Kidney capillary endothelial cell (primary cell): Measurements from ENCODE around the gene TUFT1.
"Not testable (repeated sequence)": the region's sequence is repeated elsewhere in the genome, so short reads cannot be mapped to it uniquely, and the experiment has no call there.

ENCODE experiments used
- DNase-seq: peaks from one replicate; pipeline ENCODE4 v3.0.0-alpha.2; 2018; ENCODE audit warnings: low spot score

Gene TUFT1

DNA sequence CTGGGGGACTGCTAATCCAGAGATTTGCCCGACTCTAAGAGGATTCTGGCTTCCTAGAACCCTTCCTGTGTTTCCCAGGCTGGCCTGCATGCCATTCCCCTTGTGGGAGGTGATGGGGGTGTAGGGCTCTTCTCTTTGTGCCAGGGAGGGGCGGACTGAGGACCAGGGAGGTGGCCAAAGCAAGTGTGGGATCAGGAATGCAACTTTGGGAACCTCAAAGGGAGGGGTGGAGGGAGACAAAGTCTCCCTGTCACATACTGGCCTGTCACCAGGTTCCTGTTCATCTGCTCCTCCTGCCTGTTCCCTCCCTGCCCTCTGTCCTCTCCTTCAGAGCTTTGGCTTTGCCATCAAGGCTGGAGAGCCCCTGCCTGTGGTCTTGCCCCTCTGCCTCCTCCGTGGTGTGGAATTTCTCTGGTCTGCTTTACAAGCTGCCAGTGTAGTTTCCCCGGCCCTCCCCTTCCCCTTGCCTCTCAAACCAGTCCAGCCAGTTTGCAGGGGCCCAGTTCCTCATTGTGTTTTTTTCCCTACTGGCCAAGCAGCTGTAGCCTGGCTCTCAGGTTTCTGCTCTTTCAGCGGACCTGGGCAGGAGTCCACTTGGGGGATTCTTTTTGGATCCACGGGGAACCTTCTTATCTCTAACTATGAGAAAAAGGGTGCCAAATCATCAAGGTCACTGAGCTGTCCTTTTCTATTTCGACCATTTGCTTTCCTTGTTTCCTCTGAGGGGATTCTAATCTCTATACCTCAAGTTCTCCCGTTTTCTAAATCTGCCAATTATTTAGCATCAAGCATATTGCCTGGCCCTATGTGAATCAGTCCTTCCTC is 27.1 kb upstream of the TUFT1 start:
- DNase-seq, result no peak

DNA sequence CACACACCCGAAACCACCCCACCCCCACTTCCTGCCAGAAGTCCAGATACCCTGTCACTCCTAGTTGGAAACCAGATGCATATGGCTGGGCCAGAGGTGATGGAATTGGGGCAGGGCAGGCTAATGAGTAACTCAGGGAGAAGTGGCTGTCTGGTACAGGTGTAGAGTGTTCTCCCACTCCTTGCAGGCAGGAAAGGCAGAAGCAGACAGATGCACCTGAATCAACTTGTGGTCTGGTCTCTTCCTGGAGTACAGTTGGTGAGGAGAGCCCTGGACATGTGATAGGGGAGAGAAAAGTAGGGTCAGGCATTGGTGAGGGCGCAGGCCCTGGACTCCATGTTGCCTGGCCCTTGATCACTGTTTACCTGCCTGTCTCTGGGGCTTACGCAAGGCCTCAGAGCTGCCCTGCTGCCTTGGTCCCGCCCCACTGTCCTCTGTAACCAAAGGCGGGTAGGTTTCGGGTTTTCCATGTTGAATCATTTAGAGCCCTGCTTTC is 26.4 kb upstream of the TUFT1 start:
- peak; percentile 46 for DNase-seq

- no peak for DNase-seq
These were observed 25.7 kb upstream of the TUFT1 start for GRCh38 chr1:151514366-151514765.

DNA sequence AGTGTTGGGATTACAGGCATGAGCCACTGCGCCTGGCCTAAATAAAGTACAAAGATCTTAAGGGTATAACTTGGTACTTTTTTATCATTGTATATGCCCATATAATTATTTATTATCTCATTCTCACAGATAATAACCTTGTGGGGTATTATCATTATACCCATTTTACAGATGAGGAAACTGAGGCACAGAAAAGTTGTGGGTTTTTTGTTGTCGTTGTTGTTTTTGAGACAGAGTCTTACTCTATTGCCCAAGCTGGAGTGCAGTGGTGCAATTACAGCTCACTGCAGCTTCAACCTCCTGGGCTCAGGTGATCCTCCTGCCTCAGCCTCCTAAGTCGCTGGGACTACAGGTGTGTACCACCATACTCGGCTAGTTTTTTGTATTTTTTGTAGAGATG is 24.8 kb upstream of the TUFT1 start:
- no peak for DNase-seq

DNA sequence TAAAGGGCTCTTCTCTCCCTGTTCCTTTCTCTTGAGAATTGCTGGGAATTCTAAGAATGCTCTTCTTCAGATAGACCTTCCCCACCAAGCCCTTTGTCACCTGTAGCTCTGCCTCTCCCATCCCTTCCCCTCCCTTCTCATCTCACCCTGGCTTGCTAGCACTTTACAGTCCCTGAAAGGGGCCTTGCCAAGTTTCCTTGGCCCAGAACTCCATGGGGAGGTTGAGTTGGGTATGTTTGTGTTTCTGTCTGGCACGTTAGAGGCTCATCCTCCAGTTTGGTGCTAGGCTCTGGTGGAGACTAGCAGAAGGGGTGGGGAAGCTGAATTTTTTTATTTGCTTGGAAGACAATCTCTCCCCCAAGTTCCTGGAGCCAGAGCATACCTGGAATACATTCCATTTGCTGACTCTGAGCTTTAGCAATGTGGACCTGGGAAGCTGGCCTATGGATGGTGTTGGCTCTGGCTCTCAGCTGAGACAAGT is 24.0 kb upstream of the TUFT1 start:
- DNase-seq, result no peak

DNA sequence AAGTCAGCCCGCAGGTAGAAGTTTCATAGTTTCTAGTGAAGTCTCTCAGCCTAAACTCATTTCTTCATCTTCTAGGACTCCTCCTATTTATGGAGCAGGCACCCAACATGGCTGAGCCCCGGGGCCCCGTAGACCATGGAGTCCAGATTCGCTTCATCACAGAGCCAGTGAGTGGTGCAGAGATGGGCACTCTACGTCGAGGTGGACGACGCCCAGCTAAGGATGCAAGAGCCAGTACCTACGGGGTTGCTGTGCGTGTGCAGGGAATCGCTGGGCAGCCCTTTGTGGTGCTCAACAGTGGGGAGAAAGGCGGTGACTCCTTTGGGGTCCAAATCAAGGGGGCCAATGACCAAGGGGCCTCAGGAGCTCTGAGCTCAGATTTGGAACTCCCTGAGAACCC is 21.7 kb upstream of the TUFT1 start:
- DNase-seq, result no peak

DNA sequence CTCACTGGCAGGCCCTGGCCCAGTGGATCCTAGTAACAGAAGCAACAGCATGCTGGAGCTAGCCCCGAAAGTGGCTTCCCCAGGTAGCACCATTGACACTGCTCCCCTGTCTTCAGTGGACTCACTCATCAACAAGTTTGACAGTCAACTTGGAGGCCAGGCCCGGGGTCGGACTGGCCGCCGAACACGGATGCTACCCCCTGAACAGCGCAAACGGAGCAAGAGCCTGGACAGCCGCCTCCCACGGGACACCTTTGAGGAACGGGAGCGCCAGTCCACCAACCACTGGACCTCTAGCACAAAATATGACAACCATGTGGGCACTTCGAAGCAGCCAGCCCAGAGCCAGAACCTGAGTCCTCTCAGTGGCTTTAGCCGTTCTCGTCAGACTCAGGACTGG is 21.2 kb upstream of the TUFT1 start:
- DNase-seq, result no peak

DNA sequence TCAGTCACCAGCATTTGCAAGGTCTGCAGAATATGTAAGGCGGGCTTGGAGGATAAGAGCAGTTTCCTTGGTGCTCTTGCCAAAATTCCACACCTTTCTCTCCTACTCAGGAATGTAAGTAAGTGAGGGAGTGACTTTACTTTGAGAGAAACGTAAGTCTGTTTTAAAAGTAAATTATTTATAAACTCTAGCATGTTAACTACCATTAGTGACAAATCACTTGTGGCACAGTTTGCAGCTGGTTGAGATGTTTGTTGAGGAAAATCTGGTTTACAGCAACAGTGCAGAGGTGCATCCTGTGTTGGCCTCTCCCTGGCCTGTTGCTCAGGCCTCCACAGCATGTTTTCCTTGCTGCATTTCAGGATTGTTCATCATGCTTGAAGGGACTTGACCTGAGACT is 20.4 kb upstream of the TUFT1 start:
- no peak for DNase-seq

DNA sequence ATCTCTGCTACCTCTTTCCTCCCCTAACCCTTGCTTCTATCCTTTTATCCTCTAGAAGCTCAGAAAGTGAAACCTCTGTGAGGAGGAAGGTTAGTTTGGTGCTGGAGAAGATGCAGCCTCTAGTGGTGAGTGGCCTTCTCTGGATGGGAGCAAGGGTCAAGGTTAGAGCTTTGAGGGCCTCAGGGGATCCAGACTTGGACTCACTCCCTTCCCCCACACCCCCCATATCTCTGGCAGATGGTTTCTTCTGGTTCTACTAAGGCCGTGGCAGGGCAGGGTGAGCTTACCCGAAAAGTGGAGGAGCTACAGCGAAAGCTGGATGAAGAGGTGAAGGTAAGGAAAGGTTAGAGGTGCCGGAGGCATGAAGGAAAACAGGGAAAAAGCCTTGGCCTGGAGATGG is 19.8 kb upstream of the TUFT1 start:
- DNase-seq, result no peak

GRCh38 chr1:151522427-151522826 is 17.7 kb upstream of the TUFT1 start:
- DNase-seq, result not testable (repeated sequence)

- DNase-seq, result no peak
These were observed 16.8 kb upstream of the TUFT1 start for GRCh38 chr1:151523326-151523725.

DNA sequence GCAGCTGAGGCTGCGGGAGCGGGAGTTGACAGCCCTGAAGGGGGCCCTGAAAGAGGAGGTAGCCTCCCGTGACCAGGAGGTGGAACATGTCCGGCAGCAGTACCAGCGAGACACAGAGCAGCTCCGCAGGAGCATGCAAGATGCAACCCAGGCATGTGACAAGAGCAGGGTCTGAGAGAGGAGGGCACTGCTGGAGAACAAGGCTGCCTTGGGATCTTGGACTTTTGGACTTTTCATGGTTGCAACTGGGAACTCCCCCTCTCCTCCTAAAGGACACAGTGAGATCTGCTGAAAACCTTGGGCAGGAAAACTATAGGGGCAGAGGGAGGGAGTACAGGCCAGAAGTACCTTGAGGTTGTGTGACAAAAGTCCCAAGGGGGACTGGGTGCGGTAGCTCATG is 15.4 kb upstream of the TUFT1 start:
- DNase-seq, result no peak

DNA sequence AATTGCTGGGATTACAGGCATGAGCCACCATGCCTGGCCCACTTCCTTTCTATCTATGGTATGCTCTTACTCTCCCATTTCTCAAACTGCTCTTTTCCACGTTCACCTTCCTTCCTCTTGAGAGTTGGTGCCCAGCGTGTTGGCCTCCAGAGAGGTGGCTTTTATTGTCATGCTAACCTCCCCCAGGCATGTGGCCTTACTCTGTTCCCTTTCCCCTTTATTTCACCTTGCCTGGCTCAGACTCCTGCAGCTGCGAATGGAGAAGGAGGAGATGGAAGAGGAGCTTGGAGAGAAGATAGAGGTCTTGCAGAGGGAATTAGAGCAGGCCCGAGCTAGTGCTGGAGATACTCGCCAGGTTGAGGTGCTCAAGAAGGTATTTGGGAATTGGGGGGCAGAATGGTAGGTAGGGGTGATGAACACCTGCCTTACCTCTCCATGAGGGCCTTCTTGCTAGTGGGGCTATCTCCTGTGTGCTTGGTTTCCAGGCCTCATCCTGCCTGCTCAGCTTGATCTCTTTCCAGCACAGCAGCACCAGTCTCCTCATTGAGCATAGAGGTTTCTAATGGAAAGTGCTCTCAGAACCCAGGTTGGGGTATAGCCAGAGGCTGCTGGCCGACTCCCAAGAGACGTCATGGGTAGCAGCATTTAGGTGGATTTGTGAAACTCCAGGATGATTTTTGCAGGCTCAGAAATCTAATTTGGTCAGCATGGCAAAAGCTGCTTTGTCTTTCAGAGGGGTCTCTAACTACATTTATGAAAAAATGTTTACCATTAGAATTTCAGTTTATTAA is 13.2 kb upstream of the TUFT1 start:
- no peak for DNase-seq

DNA sequence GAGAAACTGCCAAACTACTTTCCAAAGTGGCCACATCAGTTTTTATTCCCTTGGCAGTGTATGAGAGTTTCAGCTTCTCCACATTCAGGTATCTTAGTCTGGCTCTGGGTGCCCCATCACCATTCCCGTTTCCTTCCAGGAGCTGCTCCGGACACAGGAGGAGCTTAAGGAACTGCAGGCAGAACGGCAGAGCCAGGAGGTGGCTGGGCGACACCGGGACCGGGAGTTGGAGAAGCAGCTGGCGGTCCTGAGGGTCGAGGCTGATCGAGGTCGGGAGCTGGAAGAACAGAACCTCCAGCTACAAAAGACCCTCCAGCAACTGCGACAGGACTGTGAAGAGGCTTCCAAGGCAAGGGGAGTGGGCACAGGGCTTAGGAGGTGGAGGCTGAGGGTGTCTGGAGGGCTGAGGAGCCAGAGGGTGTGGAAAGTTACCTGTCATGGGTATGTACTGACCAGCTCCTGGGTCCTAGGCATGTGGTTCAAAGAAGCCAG is 10.9 kb upstream of the TUFT1 start:
- no peak for DNase-seq

- DNase-seq, result no peak
These were observed 10.3 kb upstream of the TUFT1 start for GRCh38 chr1:151529781-151530180.

- DNase-seq, result no peak
These were observed 9.6 kb upstream of the TUFT1 start for GRCh38 chr1:151530461-151530860.

DNA sequence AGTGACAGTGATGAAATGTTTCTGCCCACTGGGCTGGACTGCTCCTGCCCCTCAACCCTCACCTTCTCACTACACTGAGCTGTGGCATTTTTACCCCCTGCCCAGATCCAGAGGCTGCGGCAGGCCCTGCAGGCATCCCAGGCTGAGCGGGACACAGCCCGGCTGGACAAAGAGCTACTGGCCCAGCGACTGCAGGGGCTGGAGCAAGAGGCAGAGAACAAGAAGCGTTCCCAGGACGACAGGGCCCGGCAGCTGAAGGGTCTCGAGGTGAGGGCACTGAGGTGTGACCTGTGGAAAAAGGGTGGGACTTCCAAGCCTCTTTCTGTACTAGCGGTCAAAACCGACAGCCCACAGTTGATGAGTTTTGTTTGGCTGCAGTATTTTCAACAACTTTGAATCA is 6.2 kb upstream of the TUFT1 start:
- no peak for DNase-seq

- DNase-seq, result peak; percentile 70
These were observed 5.3 kb upstream of the TUFT1 start for GRCh38 chr1:151534662-151535278.

GRCh38 chr1:151535326-151536271 is 4.5 kb upstream of the TUFT1 start:
- DNase-seq, result no peak

DNA sequence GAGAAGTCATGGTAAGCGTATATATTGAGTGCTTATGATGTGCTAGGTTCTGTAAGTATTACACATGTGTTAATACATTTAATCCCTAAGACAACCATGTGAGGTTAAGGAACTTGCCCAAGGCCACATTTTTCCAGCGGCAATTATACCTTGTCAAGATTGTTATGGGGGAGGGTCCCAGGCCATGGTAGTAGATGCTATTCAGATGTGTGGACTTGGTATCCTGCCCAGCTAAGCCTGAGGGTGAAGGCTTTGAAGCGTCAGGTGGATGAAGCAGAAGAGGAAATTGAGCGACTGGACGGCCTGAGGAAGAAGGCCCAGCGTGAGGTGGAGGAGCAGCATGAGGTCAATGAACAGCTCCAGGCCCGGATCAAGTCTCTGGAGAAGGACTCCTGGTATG is 3.6 kb upstream of the TUFT1 start:
- DNase-seq, result no peak

- no peak for DNase-seq
These were observed 3.0 kb upstream of the TUFT1 start for GRCh38 chr1:151537112-151537511.
